Right renal pelvis (tissue), 4 donors: Measurements from ENCODE around the gene ZMYND19. TPM values are rescaled to one million over a fixed set of nuclear protein-coding genes. Genes with fewer than 3 reads are reported as not detected.
"Not testable (repeated sequence)": the region's sequence is repeated elsewhere in the genome, so short reads cannot be mapped to it uniquely, and the experiment has no call there.

Experiments used
- DNase-seq, 4 donors: peaks; one replicate each; pipeline ENCODE4 v3.0.0-alpha.2; 2013; ENCODE audit warnings: low read depth in 4 of 4, low spot score in 3 of 4, missing footprints in 1 of 4
- polyA plus RNA-seq, 4 donors: library from polyadenylated mRNA; unstranded; fragments of 120-200 nt; gene quantifications; one replicate each; pipeline ENCODE4 v1.2.1, GENCODE V29; 2013; ENCODE audit not compliant: insufficient read length in 4 of 4

Gene ZMYND19
- 10 to 100 TPM; 20.3 to 26.3 (median 21.6) TPM for polyA plus RNA-seq

- peak; percentile 73 to 86 (median 82) for DNase-seq
Observed at GRCh38 chr9:137590469-137591383, at the start of gene ZMYND19. Gene ZMYND19 (minus strand): TSS chr9:137590512. CDS start chr9:137590263, 249 bp downstream.

- no peak for DNase-seq
Observed at GRCh38 chr9:137639303-137640051, 49.2 kb upstream of the ZMYND19 start.

- no peak for DNase-seq
Observed at GRCh38 chr9:137638680-137639079, 48.4 kb upstream of the ZMYND19 start.

- DNase-seq: no peak
Observed at GRCh38 chr9:137634016-137634415, 43.7 kb upstream of the ZMYND19 start.

- no peak for DNase-seq
Observed at GRCh38 chr9:137632230-137633161, 42.2 kb upstream of the ZMYND19 start.

- no peak for DNase-seq
Observed at GRCh38 chr9:137631345-137632229, 41.3 kb upstream of the ZMYND19 start.

GRCh38 chr9:137630679-137631078 is 40.4 kb upstream of the ZMYND19 start:
- no peak for DNase-seq

GRCh38 chr9:137630126-137630525 is 39.8 kb upstream of the ZMYND19 start:
- DNase-seq: no peak

- DNase-seq: not testable (repeated sequence)
Observed at GRCh38 chr9:137627406-137627805, 37.1 kb upstream of the ZMYND19 start.

GRCh38 chr9:137626464-137626863 is 36.2 kb upstream of the ZMYND19 start:
- no peak for DNase-seq

GRCh38 chr9:137622211-137622610 is 31.9 kb upstream of the ZMYND19 start:
- not testable (repeated sequence) for DNase-seq

- no peak for DNase-seq
Observed at GRCh38 chr9:137621131-137621757, 30.9 kb upstream of the ZMYND19 start.

- DNase-seq: no peak
Observed at GRCh38 chr9:137620581-137620980, 30.3 kb upstream of the ZMYND19 start.

GRCh38 chr9:137620048-137620405 is 29.7 kb upstream of the ZMYND19 start:
- no peak for DNase-seq

- DNase-seq: no peak
Observed at GRCh38 chr9:137619240-137620047, 29.1 kb upstream of the ZMYND19 start.

GRCh38 chr9:137618105-137619067 is 28.1 kb upstream of the ZMYND19 start, which contains the start of gene EHMT1:
Gene EHMT1 (plus strand): TSS chr9:137619005. CDS start chr9:137619029, 24 bp downstream.
- peak; percentile 78 to 86 (median 80) for DNase-seq

- no peak for DNase-seq
Observed at GRCh38 chr9:137615387-137615871, 25.1 kb upstream of the ZMYND19 start.
